OCI-LY7 (cell line): ENCODE results near the gene C3.

ENCODE experiments used
- EZH2phosphoT487 ChIP-seq: fragments of 200-600 bp; sonication (generic); IDR thresholded peaks from 2 replicates; pipeline ENCODE4 v1.6.1; 2018; ENCODE audit warnings: low read depth, borderline replicate concordance, mild to moderate bottlenecking, mixed run types, antibody characterized with exemption, low read length, moderate library complexity, mixed read lengths
- TF ChIP-seq, protein P1 (sequence below): fragments of 200-600 bp; sonication (generic); conservative IDR thresholded peaks from 2 replicates; pipeline ENCODE4 v1.5.1; 2014; ENCODE audit warnings: mild to moderate bottlenecking, antibody characterized with exemption, low read length, moderate library complexity, mixed read lengths

DNA sequence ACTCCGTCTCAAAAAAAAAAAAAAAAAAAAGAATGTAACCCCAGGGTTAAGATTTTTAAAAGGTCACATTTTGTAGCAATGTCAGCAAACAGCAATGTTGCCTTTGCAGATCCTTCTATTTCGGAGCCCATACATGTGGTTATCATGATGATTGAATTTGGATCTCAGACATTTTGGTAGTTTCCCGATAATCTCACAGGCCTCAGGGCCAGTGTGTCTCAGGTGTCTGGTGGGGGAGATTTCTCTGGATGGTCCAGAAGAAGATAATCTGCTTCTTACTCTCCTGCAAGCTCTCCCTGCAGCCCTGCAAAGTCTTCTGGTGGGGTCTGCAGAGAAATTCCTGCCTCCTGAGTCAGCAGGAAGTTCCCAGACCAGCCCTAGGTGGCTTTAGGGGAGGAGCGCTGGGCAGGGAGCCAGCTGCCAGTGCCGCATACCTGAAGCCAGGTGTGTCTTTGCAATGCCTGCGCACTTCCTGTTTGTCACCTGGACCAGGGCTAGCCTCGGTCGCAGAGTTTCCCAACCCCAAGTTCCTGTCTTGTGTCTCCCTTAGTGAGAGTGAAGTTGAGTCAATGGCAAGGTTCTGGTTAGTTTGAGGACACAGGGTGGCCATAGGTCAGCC lies 45.4 kb upstream of the C3 start:
- TF ChIP-seq, protein P1, sequence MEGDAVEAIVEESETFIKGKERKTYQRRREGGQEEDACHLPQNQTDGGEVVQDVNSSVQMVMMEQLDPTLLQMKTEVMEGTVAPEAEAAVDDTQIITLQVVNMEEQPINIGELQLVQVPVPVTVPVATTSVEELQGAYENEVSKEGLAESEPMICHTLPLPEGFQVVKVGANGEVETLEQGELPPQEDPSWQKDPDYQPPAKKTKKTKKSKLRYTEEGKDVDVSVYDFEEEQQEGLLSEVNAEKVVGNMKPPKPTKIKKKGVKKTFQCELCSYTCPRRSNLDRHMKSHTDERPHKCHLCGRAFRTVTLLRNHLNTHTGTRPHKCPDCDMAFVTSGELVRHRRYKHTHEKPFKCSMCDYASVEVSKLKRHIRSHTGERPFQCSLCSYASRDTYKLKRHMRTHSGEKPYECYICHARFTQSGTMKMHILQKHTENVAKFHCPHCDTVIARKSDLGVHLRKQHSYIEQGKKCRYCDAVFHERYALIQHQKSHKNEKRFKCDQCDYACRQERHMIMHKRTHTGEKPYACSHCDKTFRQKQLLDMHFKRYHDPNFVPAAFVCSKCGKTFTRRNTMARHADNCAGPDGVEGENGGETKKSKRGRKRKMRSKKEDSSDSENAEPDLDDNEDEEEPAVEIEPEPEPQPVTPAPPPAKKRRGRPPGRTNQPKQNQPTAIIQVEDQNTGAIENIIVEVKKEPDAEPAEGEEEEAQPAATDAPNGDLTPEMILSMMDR, result no peak
- TF ChIP-seq EZH2phosphoT487, result no peak
